ENCODE data around the gene MEIS3.

The MEIS3 gene

GRCh38 chr19:47432091-47432490, 12.8 kb upstream of the MEIS3 start:
- Histone ChIP-seq H3K79me2 (ENCODE audit: insufficient read depth, low read depth) (no peaks in the 10 kb centered on the region), H3K27me3 (ENCODE audit: insufficient read depth, low read depth) (peaks cover 32% of the 10 kb centered on the region; the same call in 1 of the 2 replicates), H3K36me3 (ENCODE audit: insufficient read depth) (no peaks in the 10 kb centered on the region), H3K4me1 (ENCODE audit: low read depth, poor library complexity, severe bottlenecking) (peaks cover 40% of the 10 kb centered on the region), H4K20me1 (ENCODE audit: insufficient read depth) (no peaks in the 10 kb centered on the region), H2AFZ (ENCODE audit: low read depth) (no peak overlapping the region), H3K4me2 (no peak overlapping the region), H3K9ac (no peak overlapping the region), H3K4me3 (IDR thresholded peaks at IDR 0.05; ENCODE audit: insufficient read depth, low read depth, low read length) (no peak overlapping the region), H3K27ac (no peak overlapping the region)
- TF ChIP-seq, protein P1, sequence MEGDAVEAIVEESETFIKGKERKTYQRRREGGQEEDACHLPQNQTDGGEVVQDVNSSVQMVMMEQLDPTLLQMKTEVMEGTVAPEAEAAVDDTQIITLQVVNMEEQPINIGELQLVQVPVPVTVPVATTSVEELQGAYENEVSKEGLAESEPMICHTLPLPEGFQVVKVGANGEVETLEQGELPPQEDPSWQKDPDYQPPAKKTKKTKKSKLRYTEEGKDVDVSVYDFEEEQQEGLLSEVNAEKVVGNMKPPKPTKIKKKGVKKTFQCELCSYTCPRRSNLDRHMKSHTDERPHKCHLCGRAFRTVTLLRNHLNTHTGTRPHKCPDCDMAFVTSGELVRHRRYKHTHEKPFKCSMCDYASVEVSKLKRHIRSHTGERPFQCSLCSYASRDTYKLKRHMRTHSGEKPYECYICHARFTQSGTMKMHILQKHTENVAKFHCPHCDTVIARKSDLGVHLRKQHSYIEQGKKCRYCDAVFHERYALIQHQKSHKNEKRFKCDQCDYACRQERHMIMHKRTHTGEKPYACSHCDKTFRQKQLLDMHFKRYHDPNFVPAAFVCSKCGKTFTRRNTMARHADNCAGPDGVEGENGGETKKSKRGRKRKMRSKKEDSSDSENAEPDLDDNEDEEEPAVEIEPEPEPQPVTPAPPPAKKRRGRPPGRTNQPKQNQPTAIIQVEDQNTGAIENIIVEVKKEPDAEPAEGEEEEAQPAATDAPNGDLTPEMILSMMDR (conservative IDR thresholded peaks at IDR 0.05; ENCODE audit: low read depth, low read length), result no peak

GRCh38 chr19:47430041-47430802, 10.9 kb upstream of the MEIS3 start:
- Histone ChIP-seq H3K4me3 (IDR thresholded peaks at IDR 0.05; ENCODE audit: insufficient read depth, low read depth, low read length) (no peak overlapping the region), H3K4me2 (no peak overlapping the region)

DNA sequence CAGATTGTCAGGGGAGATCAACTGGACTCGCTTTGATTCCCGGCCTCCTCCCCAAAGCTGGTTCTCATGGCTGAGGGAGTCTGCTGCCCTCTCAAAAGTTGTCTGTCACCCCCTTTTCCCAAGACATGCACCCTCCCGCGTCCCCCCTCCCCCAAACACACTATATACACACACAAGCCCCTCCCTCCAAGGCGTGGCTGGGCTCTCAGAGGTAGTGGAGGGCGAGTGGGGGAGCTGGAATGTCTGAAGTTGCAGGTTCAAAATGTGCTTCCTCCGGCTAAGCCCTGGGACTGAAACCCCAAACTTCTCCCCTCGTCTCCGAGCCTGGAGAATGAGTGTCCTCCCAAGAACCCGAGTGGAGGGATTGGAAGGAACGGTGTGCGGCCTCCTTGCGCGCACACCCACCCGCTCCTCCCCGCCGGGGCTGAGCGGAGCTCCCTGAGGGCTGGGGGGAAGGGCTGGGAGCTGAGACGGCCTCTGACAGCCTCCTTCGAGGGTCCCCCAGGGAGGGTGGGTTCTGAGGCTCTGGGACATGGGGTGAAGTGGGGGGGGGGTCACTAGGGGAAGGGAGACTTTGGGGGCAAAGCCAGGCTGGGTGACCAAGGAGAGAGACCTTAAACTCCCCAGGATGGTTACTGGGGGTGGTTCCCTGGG, 9.9 kb upstream of the MEIS3 start:
- Histone ChIP-seq H3K4me3 (IDR thresholded peaks at IDR 0.05; ENCODE audit: insufficient read depth, low read depth, low read length) (no peak overlapping the region), H4K20me1 (ENCODE audit: insufficient read depth) (no peaks in the 10 kb centered on the region), H3K27me3 (ENCODE audit: insufficient read depth, low read depth) (peaks cover 32% of the 10 kb centered on the region), H3K4me1 (ENCODE audit: low read depth, poor library complexity, severe bottlenecking) (peaks cover 29% of the 10 kb centered on the region), H2AFZ (ENCODE audit: low read depth) (peak overlapping the region; percentile 66; the same call in 1 of the 2 replicates), H3K27ac (no peak overlapping the region), H3K9ac (no peak overlapping the region), H3K36me3 (ENCODE audit: insufficient read depth) (no peaks in the 10 kb centered on the region), H3K79me2 (ENCODE audit: insufficient read depth, low read depth) (no peaks in the 10 kb centered on the region), H3K4me2 (peak overlapping the region; percentile 84)
- TF ChIP-seq, protein P1 (conservative IDR thresholded peaks at IDR 0.05; ENCODE audit: low read depth, low read length), result no peak

More at GRCh38 chr19:47430041-47430802, 10.9 kb upstream of the MEIS3 start:
- H3K27me3 ChIP-seq (ENCODE audit: insufficient read depth, low read depth), result peaks cover 32% of the 10 kb centered on the region
- no peaks in the 10 kb centered on the region for H4K20me1 ChIP-seq (ENCODE audit: insufficient read depth)
- H3K4me1 ChIP-seq (ENCODE audit: low read depth, poor library complexity, severe bottlenecking), result peaks cover 36% of the 10 kb centered on the region
- no peak overlapping the region for H3K9ac ChIP-seq
- H3K79me2 ChIP-seq (ENCODE audit: insufficient read depth, low read depth), result no peaks in the 10 kb centered on the region
- TF ChIP-seq, protein P1 (conservative IDR thresholded peaks at IDR 0.05; ENCODE audit: low read depth, low read length), result no peak
- H3K36me3 ChIP-seq (ENCODE audit: insufficient read depth), result no peaks in the 10 kb centered on the region
- no peak overlapping the region for H2AFZ ChIP-seq (ENCODE audit: low read depth)
- H3K27ac ChIP-seq, result no peak overlapping the region

GRCh38 chr19:47428177-47428894, 9.0 kb upstream of the MEIS3 start:
- no peak overlapping the region for H3K9ac ChIP-seq
- H3K27ac ChIP-seq, result no peak overlapping the region
- TF ChIP-seq, protein P1 (conservative IDR thresholded peaks at IDR 0.05; ENCODE audit: low read depth, low read length), result no peak
- H3K4me3 ChIP-seq (IDR thresholded peaks at IDR 0.05; ENCODE audit: insufficient read depth, low read depth, low read length), result no peak overlapping the region
- H2AFZ ChIP-seq (ENCODE audit: low read depth), result peak overlapping the region; percentile 66; the same call in 1 of the 2 replicates
- H4K20me1 ChIP-seq (ENCODE audit: insufficient read depth), result no peaks in the 10 kb centered on the region
- peak overlapping the region; percentile 84 for H3K4me2 ChIP-seq
- no peaks in the 10 kb centered on the region for H3K36me3 ChIP-seq (ENCODE audit: insufficient read depth)
- no peaks in the 10 kb centered on the region for H3K79me2 ChIP-seq (ENCODE audit: insufficient read depth, low read depth)
- peaks cover 29% of the 10 kb centered on the region for H3K4me1 ChIP-seq (ENCODE audit: low read depth, poor library complexity, severe bottlenecking)
- H3K27me3 ChIP-seq (ENCODE audit: insufficient read depth, low read depth), result peaks cover 33% of the 10 kb centered on the region
